Measurements from ENCODE around the gene CLSTN2.

The CLSTN2 gene

DNA sequence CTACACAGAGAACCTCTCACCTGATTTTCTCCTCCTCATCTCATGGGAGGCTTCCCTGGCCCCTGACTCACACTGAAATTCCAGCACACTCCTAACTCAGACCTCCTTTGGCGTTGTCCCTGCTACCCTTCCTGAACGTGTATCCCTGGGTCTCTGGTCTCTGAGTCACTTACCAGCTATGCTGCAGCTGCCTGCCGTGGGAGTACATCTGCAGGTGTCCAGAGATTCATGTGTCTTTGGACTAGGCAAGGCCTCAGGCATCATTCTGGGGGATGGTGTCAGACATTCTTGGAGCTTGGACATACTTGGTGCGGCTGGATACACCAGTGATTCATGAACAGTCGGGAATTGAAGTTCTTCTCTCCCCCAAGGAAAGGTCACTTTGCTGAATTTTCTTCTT lies 594.1 kb downstream of the CLSTN2 start:
- DNase-seq: no peak

DNA sequence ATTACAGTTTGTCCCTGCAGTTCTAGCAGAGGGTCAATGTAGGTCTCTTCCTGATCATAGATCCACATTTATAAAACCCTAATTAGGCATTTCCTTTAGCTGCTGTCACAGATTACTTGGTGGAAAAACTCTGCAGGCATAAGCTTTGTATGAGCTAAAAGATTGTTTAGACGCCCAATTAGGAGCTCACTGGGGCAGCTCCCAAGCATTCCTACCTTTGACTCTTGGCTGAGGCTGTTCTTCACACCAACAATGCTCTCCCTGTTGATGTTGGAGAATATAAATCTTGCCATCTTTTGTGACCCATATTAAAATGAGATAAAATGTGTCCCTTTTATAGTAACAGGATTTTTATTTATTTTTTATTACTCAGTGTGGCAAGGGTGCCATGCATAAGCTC lies 594.6 kb downstream of the CLSTN2 start:
- DNase-seq: no peak

DNA sequence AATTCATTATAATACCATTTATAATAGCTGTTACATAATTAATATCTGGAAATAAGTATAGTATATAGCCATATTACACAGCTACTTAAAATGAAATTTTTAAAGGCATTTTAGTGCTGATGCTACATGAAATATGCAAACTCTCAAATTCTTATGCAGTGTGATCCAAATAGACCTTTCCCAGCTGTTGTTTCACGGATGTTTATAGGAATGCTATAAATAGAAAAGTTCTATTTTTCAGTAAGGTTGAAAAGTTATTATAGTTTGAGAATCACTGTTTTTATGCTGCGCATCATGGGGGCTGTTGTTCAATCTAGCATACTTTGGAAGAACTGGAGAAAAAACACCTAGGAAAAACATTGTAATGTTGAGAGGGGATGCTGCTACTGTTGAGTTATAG lies 595.1 kb downstream of the CLSTN2 start:
- no peak for DNase-seq

DNA sequence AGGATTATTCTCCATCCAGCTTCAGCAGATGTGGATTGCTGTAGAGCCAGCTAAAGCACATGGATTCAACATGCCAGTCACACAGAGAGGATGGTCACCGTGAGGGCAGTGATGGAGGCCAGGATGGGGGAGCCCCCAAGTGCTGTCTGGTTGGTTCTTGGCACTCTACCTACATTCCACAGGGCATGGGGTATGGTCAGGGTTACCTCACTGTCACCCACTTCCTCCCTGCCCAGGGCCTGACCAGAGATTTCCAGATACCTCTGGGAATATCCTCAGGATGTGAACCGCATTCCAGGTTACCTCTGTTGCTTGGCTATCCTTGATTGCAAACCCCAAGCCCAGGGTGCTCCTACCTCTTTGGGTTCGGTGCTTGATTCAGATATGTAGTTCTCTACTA lies 595.6 kb downstream of the CLSTN2 start:
- DNase-seq: no peak

DNA sequence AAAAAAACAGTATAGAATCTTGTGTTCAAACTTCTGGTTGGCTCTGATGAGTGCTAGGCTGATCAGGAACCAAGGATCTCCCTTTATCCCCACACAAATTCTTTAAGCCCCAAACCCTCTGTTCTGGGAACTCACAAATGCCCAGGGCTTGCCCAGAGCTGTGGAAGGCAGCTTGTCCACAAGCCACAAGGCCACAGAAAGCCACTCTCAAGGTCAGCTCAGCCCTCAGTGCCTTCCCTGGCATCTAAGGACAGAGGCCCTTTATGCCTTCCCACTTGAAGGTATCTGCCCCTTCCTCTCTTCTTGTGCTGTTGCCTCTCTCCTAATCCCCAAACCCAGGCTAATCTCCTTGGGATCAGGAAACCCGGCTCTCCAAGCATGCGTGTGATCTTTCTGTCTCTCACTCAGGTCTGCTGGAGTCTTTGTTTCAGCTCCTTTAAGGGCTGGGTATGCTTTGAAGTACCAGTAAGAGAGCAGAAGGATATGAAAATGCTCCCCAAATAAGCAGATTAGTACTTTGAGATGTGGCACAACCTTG lies 597.9 kb downstream of the CLSTN2 start:
- DNase-seq: no peak

DNA sequence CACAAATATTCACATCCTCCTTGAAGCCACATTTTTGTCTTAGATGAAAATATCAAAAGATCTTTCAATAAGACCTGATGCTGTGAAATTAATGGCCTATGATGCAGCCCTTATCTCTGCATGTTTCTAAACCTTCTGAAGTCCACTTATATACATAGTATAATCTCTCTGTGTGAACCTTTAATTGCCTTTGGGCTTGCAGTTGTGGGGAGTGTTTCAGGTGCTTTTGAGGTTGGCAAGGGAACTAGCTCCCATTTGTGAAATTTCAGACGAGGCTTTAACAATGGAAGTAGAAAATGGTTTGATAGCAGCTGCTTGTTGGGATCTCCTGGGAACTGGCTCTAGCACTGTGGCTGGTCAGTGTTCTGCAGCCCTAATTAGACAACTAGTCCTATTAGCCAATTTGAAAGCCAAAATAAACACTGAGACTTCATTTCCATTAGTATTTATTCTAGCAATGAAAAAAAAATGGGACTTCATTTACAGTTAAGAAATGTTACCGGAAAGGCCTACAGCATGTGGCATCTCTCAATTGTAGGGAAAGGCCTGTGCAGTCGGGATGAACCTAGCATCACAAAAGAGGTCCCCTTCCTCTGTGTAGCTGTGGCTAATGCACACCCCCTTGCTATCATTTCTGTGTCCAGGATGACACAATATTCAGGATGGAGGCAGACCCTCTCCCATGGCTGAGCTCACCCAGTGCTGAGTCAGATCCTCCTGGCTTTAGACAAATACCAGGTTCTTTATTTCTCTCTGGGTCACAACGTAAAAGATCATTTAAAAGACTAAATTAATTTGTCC lies 602.1 kb downstream of the CLSTN2 start:
- DNase-seq: no peak

DNA sequence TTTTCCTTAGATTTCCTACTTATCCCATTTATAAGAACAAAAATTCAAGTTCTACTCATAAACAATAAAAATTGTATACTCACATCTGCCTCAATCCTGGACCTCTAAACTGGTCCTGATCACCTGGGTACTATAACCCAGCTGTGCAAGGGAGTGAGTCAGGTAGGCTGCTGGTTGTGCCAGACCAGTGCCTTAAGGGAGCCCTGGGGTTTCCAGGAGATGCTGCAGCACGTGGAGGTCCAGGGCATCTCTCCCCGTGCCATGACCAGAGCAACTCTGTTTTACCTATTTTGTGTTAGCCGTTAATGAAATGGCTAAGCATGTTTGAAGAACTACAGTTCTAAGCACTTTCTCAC lies 602.7 kb downstream of the CLSTN2 start:
- no peak for DNase-seq

DNA sequence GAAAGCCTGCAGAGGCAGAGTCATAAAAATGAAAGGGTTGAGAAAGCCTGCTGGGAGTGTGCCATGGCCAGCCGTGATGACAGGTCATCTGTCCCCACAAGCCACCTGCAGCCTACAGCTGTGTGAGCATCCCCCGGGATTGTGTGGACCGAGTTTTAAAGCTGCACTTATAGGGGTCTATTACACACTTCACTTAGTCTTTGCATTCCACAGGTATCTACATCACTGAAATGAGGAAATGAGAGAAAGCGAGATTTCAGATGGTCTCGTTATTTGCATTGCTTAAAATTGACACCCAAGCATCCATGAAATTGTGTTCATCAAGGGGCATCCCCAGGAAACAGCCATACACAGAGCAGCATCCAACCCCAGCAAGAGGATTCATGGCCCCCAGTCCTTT lies 605.3 kb downstream of the CLSTN2 start:
- DNase-seq: no peak

DNA sequence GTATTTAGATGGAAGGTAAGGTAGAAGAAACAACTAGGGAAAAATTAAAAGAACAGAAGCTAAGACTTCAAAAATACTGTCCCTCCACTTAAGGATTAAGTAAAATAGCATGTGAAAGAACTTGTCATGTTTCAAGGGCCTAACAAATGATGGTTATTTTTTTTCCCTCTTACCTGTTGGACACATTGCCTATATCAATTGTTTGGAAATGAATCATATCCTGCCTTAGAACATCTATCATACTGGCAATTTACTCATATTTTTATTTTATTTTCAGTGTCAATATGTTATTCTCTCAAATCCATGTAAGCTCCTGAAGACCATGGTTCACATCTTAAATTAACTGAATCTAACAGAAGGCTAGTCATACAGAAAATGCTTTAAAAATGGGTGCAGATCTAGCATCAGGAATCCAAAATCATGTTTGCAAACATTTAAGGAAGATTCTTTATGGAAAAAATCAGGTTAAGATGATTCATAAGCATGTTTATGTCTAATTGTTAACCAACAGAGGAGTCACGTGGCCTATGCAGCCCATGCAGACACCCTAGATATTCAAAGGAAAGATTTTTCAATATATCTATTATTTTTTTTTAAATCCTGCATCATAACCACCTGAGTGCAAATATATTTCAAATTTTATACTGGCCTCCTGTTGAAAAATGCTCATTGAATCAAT lies 607.1 kb downstream of the CLSTN2 start:
- DNase-seq: no peak

DNA sequence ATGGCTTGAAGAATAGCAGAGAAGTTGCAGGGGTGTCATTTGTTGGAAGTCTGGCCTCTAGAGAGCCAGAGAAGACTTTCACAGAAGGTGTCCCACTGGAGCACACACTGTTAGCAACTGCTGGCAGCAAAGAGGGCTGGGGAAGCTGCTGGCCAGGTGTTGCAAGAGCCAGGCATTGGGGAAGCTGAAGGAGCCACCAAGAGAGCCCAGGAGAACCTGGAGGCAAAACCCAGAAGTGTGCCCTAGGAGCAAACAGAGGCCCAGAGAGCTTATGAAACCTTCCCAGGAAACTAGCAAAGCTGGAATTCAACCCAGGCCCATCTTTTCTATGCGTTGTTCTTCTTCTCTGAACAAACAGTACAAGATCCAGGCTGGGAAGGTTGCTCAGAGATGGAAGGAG lies 610.2 kb downstream of the CLSTN2 start:
- no peak for DNase-seq

DNA sequence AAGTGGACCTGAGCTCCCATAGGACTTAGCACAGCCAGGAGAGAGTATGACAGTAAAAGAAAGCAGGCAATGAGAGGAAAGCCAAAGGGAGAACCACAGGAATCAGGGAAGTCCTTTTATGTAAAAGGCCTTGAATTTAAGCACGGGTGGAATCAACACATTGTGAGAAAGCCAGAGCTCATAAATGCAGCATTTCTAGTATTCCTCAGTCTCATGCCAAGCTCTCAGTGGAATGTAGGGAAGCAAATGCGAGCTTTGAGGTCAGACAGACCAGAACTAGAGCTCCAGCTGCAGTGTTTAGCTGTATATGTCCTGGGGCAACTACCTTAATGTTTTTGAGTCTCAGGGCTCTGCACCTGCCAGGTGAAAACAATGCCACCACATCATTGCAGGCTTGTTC lies 610.8 kb downstream of the CLSTN2 start:
- DNase-seq: no peak

DNA sequence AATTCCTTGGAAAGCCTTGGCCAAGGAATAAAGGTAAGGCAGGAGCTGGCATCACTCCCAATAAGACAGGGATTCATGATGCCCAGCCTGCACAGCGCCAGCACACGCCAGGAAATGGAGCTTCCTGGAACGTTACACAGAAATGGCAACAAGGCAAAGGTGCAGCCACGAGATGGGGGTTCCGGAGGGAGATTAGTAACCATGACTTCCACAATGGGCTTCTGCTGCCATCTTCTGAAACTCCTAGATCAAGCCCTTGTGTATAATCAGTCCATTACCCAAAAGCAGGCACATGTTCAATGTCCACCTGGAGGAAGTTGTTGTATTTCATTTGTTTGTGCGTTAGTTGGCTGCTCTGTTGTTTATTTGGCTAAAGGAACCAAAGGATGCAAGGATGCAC lies 611.7 kb downstream of the CLSTN2 start:
- DNase-seq: no peak

DNA sequence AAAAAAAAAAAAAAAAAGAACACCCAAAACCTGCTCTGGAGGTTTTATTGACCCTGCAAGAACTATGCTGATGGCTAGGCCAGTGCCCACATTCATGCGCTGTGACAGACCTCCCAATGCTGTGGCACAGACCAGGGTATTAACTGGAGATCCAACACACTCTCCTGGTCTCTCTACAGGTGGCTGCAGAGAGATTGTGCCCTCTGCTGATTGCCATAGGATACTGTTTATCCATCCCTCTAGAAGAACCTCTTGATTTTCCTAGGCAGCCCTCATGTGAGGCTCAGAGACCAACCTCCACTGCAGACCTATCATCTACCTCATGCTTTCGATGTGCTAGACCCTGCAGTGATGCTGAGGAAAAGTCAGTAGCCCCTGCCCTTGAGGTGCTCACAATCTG lies 617.4 kb downstream of the CLSTN2 start:
- no peak for DNase-seq

DNA sequence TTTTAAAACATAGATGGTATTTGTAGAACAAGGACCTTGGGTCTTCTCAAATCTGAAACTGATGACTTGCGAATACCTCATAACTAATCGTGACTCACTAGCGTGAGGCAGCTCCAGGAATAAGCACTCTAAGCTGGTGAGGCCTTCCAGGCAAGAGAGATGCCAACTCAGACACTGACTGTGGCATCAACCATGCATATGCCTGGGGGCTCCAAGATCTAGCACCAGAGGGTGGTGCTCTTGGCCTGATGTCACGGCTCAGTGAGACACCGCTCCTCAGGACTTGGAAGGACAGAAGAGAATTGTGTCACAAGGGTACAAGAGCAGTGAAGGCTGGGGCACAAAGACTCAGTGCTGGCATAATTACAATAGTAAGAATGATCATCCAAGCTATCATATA lies 617.9 kb downstream of the CLSTN2 start:
- DNase-seq: no peak

DNA sequence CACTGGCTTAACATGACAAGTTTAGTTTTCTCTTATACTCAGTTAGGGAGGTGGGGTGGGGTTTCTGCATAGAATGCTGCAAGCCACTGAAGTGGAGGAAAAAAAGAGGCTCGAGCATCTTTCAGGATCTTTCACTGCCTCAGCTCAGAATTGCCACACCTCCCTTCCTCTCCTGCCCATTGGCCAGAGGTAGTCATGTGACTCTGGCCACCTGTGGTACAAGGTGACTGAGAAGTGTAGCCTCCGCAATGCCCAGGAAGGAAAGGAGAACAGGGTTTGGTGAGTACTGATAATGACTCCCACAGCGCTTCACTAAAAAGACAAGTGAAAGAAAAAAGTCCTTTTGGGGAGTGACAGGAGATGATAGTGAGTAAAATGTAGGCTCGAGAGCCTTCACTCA lies 618.6 kb downstream of the CLSTN2 start:
- DNase-seq: no peak

DNA sequence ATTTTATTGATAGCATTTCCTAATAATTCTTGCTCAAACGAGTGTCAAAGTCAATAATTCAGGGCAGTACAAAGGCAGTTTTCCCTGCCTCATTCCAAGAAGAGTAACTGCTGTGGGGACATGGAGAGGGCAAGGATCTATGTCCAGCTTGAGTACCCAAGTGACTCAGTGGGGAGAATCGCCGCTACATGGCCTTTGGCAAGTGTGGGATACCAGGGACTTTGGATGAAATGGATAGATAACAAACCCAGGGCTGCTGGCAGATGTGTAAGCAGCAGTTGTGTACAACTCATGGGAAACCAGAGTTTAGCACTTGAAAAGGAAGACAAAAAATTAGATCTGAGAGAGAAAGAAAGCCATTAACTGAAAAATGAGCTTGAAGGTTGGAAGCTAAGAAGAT lies 620.7 kb downstream of the CLSTN2 start:
- DNase-seq: no peak

DNA sequence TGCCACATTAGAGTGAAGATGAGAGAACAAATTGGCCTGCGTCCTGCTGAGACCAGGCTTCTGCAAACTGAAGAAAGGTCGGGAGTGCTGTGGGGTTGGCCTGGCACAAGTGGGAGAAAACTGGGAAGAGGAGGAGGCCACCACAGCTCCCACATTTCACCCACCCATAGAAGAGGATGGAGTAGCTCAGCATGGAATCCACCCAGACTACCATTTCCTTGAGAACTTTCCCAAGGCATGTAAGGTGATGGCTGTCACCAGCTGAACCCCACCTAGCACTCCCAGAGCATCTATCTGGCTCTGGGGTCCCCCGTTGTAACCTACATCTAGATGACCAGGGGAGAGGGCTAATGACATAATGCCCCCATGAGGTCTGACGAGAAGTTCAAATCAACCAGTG lies 622.5 kb downstream of the CLSTN2 start:
- DNase-seq: no peak

DNA sequence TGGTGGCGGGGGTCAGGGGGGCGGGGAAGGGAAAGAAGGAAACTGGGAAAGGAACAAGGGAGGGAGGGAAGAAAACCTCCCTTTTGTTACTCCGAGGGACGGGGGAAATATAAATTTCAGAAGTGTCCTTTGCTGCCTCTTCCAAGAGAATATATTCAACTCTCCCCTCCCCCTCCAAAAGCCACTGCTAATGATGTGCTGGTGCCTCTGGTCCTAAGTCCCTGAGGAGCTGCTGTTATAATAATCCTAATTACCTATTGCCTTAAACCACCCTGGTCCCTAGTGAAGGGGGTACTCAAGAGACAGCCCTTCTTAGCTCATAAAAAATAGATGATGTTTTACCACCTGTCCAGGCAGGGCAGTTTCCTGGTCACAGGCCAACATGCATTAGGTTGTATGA lies 624.6 kb downstream of the CLSTN2 start:
- DNase-seq: no peak

DNA sequence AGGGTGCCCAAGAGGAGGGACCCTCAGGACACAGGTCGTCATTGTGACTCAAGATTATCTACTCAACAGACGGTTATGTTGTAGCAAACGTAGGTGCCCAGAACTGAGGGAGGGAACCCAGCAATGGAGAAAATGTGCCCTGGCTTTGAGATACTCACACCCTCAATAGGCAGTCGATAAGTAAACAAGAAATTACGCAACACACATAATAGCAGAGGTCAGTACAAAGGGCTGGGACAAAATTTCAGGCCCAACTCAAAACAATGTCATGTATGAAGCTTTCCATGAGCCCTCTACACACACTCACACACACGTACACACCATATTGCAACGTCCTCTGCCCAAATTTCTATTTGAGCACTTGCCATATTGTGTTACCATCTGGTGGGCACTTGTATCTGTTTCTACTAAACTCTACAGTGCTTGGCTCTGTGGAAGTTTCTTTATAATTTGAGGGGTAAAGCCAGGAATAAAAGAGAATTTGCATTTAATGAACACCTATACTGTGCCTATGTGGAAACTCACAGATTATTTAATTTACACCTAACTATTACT lies 628.3 kb downstream of the CLSTN2 start:
- DNase-seq: no peak

DNA sequence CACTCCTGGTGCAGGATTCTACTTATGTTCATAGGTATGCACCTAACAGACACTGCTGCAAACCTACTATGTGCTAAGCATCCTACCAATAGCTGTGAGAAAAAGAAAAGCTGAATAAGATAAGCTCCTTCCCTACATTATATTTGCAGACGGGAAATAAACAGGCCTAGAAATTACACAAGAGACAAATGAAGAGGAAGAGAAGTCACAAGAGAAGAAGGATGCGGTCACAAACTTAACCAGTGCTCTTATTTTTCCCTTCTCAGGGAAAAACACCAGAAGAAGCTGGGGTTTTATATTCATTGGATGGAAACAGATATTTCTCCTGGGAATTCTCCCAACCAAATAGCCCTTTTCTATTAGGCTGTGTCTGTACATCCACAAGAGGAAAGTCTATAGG lies 633.1 kb downstream of the CLSTN2 start:
- no peak for DNase-seq

DNA sequence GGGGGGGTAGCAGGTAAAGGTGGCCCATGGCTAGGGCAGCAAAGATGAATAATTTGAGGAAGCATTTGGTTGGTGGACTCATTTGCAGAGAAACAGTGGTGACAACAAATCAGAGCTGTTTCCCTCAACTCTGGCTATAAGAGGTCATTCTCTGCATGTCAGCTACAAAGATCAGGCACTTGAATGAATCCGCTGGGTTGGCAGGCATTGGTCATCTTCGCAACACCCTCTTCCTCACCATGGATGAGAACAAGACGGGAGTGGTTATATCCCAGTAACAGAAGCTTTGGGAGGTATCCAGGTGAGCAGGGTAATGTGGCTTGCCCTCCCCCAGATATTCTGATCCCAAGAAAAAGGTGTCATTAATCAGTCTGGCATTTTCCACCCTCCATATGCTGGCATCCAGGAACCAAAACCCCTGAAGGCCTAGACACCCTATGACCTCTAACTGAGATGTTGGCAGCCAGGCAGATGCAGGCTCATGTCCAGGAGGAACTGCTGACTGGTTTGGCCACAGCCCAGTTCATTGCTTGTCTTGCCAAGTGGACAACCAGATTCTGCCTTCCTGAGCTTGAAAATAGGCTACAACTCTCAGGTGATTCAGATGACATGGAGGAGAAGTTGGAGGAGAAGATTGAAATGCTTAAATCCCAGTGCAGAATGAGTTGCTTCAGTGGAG lies 634.0 kb downstream of the CLSTN2 start:
- no peak for DNase-seq

DNA sequence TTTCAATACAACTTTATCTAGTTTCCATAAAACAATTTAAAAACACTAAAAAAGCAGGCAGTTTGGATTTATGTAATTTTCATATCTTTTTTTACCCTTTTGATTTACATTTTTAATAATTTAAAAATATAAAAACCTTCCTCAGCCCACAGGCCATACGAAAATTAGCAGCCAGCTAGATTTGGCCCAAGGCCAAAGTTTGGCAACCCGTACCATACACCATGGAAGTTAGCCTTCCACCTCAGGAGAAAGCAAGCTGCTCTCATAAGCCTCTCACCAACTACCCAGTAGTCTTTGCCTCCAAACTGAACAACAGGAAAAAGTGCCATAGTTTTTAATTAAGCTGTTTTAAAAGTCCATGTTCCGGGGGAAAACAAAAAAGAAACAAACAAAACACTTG lies 635.6 kb downstream of the CLSTN2 start:
- no peak for DNase-seq

DNA sequence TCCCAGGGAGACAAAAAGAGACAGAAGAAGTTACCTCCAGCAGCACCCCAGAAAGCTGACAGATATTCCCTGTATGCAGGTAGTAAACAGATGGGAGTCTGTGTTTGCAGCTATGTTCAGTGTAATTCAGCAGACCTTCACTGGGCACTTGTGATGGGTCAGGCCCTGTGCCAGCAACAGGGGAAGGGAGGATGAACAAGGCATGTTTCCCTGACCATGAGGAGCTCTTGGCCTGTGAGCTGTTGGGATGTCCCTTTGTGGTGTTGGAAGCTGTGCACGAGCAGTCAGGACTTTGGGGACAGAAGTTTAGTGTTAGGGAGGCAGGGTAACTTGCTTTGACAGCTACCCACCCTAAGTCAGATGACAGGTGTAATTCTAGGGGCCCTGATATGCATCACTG lies 636.9 kb downstream of the CLSTN2 start:
- DNase-seq: no peak

DNA sequence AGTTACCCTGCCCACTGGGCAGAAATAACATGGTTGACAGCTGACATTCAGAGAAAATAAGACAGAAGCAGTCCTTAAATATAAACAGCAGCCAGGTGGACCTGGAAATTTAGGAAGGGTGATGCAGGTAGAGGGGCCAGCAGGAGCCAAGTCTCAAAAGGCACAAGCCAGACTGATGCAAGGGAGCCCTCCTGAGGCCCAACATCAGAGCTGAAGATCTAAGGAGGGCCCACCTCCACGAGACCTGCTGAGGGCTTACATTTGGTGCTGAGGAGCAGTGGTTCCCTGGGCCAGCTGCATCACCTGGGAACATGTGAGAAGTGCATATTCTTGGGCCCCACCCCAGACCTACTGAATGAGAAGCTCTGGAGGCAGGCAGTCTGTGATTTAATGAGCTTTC lies 637.3 kb downstream of the CLSTN2 start:
- DNase-seq: no peak

Data from activated naive CD4-positive, alpha-beta T cell (primary cell).